GM12878 (cell line): ENCODE measurements around the gene EFHC1. TPM values are rescaled to one million over a fixed set of nuclear protein-coding genes. Genes with fewer than 3 reads are reported as not detected.

Experiments used
- ATAC-seq: fragments of 200-7000 bp; cut with Tn5 transposase; 3 replicates; pipeline ENCODE4 v1.9.1; 2020; ENCODE audit warnings: mild to moderate bottlenecking, moderate library complexity
- BruUV-seq: library from RNA; stranded (reverse); fragments of 400-500 nt; replicated peaks from 2 replicates; lab custom pipeline; 2021; lab: Mats Ljungman, UMichigan
- CTCF ChIA-PET: fragments of 300-600 bp; sonication (Branson Sonifier 250); formaldehyde crosslinking; extraction: SDS; loops from one replicate; lab custom pipeline; 2021; ENCODE audit warnings: inconsistent platforms; lab: Yijun Ruan, JAX
- POLR2A ChIA-PET: fragments of 350-600 bp; formaldehyde crosslinking; extraction: SDS; loops from one replicate; lab custom pipeline; 2021; ENCODE audit warnings: inconsistent platforms; lab: Charles Lee
- RAD21 ChIA-PET: fragments of 300-600 bp; sonication (Branson Sonifier 250); formaldehyde crosslinking; loops from one replicate; lab custom pipeline; 2023; ENCODE audit warnings: antibody characterized with exemption; ENCODE audit not compliant: unreplicated experiment; lab: Charles Lee
- SMC1A ChIA-PET: fragments of 300-600 bp; sonication (Branson Sonifier 250); formaldehyde crosslinking; loops from one replicate; lab custom pipeline; 2023; ENCODE audit not compliant: unreplicated experiment, uncharacterized antibody; lab: Charles Lee
- DNase-seq: peaks from one replicate; pipeline ENCODE4 v3.0.0-alpha.2; 2011; ENCODE audit warnings: low read depth, low spot score
- FAIRE-seq: peaks from 3 replicates; lab custom pipeline; 2011; peaks lifted over from hg19 to GRCh38; lab: Jason Lieb, UNC
- H2AFZ ChIP-seq: 2 replicates; pipeline ENCODE4 v1.6.0; 2011; ENCODE audit warnings: low read depth, low read length, control low read depth; ENCODE audit not compliant: control insufficient read depth
- H3K27ac ChIP-seq: 2 replicates; pipeline ENCODE4 v1.5.1; 2011; ENCODE audit warnings: control low read depth; ENCODE audit not compliant: control insufficient read depth, insufficient read depth
- H3K27me3 ChIP-seq, 2 experiments: replicated peaks in 1 of 2; 2 replicates each; pipeline versions ENCODE4 v1.6.0 to v1.6.1; 2011; ENCODE audit warnings: low read length in 1 of 2; ENCODE audit not compliant: control insufficient read depth in 2 of 2, insufficient read depth in 2 of 2
- H3K36me3 ChIP-seq, 2 experiments: 2 replicates each; pipeline ENCODE4 v1.5.1; 2011; ENCODE audit warnings: low read length in 1 of 2; ENCODE audit not compliant: control insufficient read depth in 2 of 2, insufficient read depth in 2 of 2
- H3K4me1 ChIP-seq: 2 replicates; pipeline ENCODE4 v1.6.1; 2011; ENCODE audit warnings: mild to moderate bottlenecking, low read length, moderate library complexity, mixed read lengths; ENCODE audit not compliant: control insufficient read depth, insufficient read depth
- H3K4me2 ChIP-seq: 2 replicates; pipeline ENCODE4 v1.6.0; 2011; ENCODE audit warnings: control low read depth; ENCODE audit not compliant: control insufficient read depth, insufficient read depth
- H3K4me3 ChIP-seq: fragments of 200-600 bp; sonication (generic); 2 replicates; pipeline ENCODE4 v1.5.1; 2016
- H3K79me2 ChIP-seq: 2 replicates; pipeline ENCODE4 v1.6.0; 2011; ENCODE audit warnings: low read length; ENCODE audit not compliant: control insufficient read depth, insufficient read depth
- H3K9ac ChIP-seq: 2 replicates; pipeline ENCODE4 v1.8.0; 2011; ENCODE audit warnings: low read length, control low read depth, mixed read lengths; ENCODE audit not compliant: control insufficient read depth, insufficient read depth
- H3K9me3 ChIP-seq: replicated peaks from 3 replicates; pipeline ENCODE4 v1.5.1; 2011; ENCODE audit warnings: mild to moderate bottlenecking, low read length; ENCODE audit not compliant: control insufficient read depth, insufficient read depth
- H4K20me1 ChIP-seq: 2 replicates; pipeline ENCODE4 v1.6.0; 2011; ENCODE audit not compliant: control insufficient read depth, insufficient read depth
- BCL3 ChIP-seq: IDR thresholded peaks from 2 replicates; pipeline ENCODE4 v1.6.1; 2011; ENCODE audit warnings: borderline replicate concordance, low read depth, mild to moderate bottlenecking, moderate library complexity, low read length; ENCODE audit not compliant: insufficient read depth, poor library complexity, severe bottlenecking
- CBFB ChIP-seq: IDR thresholded peaks from 2 replicates; pipeline ENCODE4 v1.6.1; 2016; ENCODE audit warnings: antibody characterized with exemption, low read depth
- CBX5 ChIP-seq: sonication (generic); IDR thresholded peaks from 2 replicates; pipeline ENCODE4 v1.6.1; 2016; ENCODE audit warnings: low read depth, moderate library complexity, mild to moderate bottlenecking, inconsistent platforms
- CTCF ChIP-seq, 3 experiments: IDR thresholded peaks in 2 of 3; conservative IDR thresholded peaks in 1 of 3; 2 replicates each; pipeline ENCODE4 v1.5.1; 2011; ENCODE audit warnings: low read depth in 3 of 3, low read length in 3 of 3, mild to moderate bottlenecking in 3 of 3, control low read depth in 2 of 3, moderate library complexity in 2 of 3, inconsistent platforms in 1 of 3, mixed read lengths in 1 of 3; ENCODE audit not compliant: control insufficient read depth in 2 of 3, insufficient read depth in 1 of 3; ENCODE audit errors: extremely low read depth in 1 of 3
- DPF2 ChIP-seq: fragments of 450-650 bp; IDR thresholded peaks from 2 replicates; pipeline ENCODE4 v1.6.1; 2017; ENCODE audit warnings: mild to moderate bottlenecking
- ESRRA ChIP-seq: IDR thresholded peaks from 2 replicates; pipeline ENCODE4 v1.6.1; 2012; ENCODE audit warnings: mild to moderate bottlenecking, low read length, improper control_type of control experiment
- HCFC1 ChIP-seq: fragments of 150-350 bp; IDR thresholded peaks from 2 replicates; pipeline ENCODE4 v1.6.1; 2014; ENCODE audit warnings: low read length
- MEF2A ChIP-seq: IDR thresholded peaks from 2 replicates; pipeline ENCODE4 v1.6.1; 2011; ENCODE audit warnings: low read depth, mild to moderate bottlenecking, low read length, moderate library complexity; ENCODE audit not compliant: insufficient read depth
- PKNOX1 ChIP-seq: fragments of 450-650 bp; IDR thresholded peaks from 2 replicates; pipeline ENCODE4 v1.6.1; 2016; ENCODE audit warnings: mild to moderate bottlenecking
- RAD21 ChIP-seq: IDR thresholded peaks from 2 replicates; pipeline ENCODE4 v1.6.1; 2011; ENCODE audit warnings: mild to moderate bottlenecking, low read depth, low read length, moderate library complexity; ENCODE audit not compliant: insufficient read depth
- RUNX3 ChIP-seq: IDR thresholded peaks from 2 replicates; pipeline ENCODE4 v1.6.1; 2012; ENCODE audit warnings: low read length, inconsistent platforms
- SPI1 ChIP-seq: IDR thresholded peaks from 2 replicates; pipeline ENCODE4 v1.6.1; 2011; ENCODE audit warnings: low read depth, mild to moderate bottlenecking, low read length, moderate library complexity, borderline replicate concordance; ENCODE audit not compliant: insufficient read depth
- SRF ChIP-seq, 2 experiments: IDR thresholded peaks; 2 replicates each; pipeline ENCODE4 v1.6.1; 2011; ENCODE audit warnings: low read depth in 2 of 2, low read length in 2 of 2, mild to moderate bottlenecking in 1 of 2, moderate library complexity in 1 of 2
- STAT1 ChIP-seq: fragments of 450-650 bp; conservative IDR thresholded peaks from 2 replicates; pipeline ENCODE4 v1.6.1; 2014; ENCODE audit warnings: antibody characterized with exemption, mild to moderate bottlenecking
- SUZ12 ChIP-seq: fragments of 200-600 bp; sonication (generic); IDR thresholded peaks from one replicate; pipeline ENCODE4 v1.6.1; 2018; ENCODE audit warnings: antibody characterized with exemption, mild to moderate bottlenecking; ENCODE audit not compliant: unreplicated experiment
- USF1 ChIP-seq: IDR thresholded peaks from 2 replicates; pipeline ENCODE4 v1.6.1; 2011; ENCODE audit warnings: borderline replicate concordance, low read depth, mild to moderate bottlenecking, moderate library complexity, mixed read lengths, low read length; ENCODE audit not compliant: insufficient read depth; ENCODE audit errors: extremely low read length
- YBX1 ChIP-seq: fragments of 450-650 bp; IDR thresholded peaks from 2 replicates; pipeline ENCODE4 v1.6.1; 2016; ENCODE audit warnings: antibody characterized with exemption
- WGBS: methylation state at CpG from one replicate; pipeline ENCODE4 v1.1.6; 2016; ENCODE audit warnings: low lambda C conversion rate; ENCODE audit not compliant: insufficient replicate concordance, insufficient coverage; ENCODE audit errors: missing lambda C conversion rate; 5-methylcytosine and 5-hydroxymethylcytosine counted together
- in situ Hi-C: fragments of 300-500 bp; cut with MboI; formaldehyde crosslinking; loops from 9 replicates; pipeline ENCODE4 v1.14.3; 2018; ENCODE audit warnings: mixed read lengths
- intact Hi-C: fragments of 100-400 bp; cut with micrococcal nuclease; formaldehyde crosslinking; loops from one replicate; pipeline ENCODE4 v1.14.2; 2022; ENCODE audit not compliant: unreplicated experiment
- polyA plus RNA-seq, 11 experiments: library from polyadenylated mRNA; depleted of rRNA in 4 of 11; unstranded in 6 of 11; stranded (reverse) in 5 of 11; fragments of >200 nt; fragmentation: Nextera tagmentation in 4 of 11; fragmentation: Illumina TruSeq in 1 of 11; extraction: Ambion mirVana in 4 of 11; extraction: Trizol in 1 of 11; gene quantifications; 1 replicate in 1 of 11; 2 replicates in 10 of 11; pipeline versions ENCODE4 v1.2.1 to v1.2.3, GENCODE V29; 2011 to 2016; ENCODE audit warnings: inconsistent platforms in 2 of 11, missing spikeins in 2 of 11, low read depth in 1 of 11
- total RNA-seq, 4 experiments: library from RNA; depleted of rRNA in 3 of 4; stranded (reverse); fragments of >200 nt in 3 of 4; fragmentation: Illumina TruSeq in 1 of 4; extraction: Trizol in 1 of 4; gene quantifications; 2 replicates each; pipeline versions ENCODE4 v1.2.1 to v1.2.3, GENCODE V29; 2013 to 2021

The EFHC1 gene
- total and polyA plus RNA-seq, 10 of the 15 experiments (the other 5 are each of a cell fraction or from before 2014, with no cell fraction given), result 5.5 to 14.5 (median 8.8) TPM

- peaks cover 7% of the 10 kb centered on the region for H3K79me2 ChIP-seq
- DNase-seq (peak; percentile 92), ATAC-seq (peak; percentile 75), FAIRE-seq (peak; percentile 88)
- peak overlapping the region; percentile 50 for H3K9ac ChIP-seq
- H4K20me1 ChIP-seq, result no peaks in the 10 kb centered on the region
- H3K4me3 ChIP-seq, result 0 out of 2 replicates have a peak overlapping the region, but pooled peaks have one; percentile 9
- CTCF ChIA-PET, result interaction anchor here (0.6 to 1.7 kb wide), 6 partner anchors 10 to 115 kb away, joined by 3 to 8 read pairs (median 4); no protein-coding TSS in a partner anchor
- intact Hi-C loops, result loop anchor here (1.0 to 2.0 kb wide), 2 partner anchors 39 to 40 kb away; partner anchors contain the start of gene TRAM2
- H3K9me3 ChIP-seq, result no peaks in the 10 kb centered on the region
- BruUV-seq, result no TSS peak
- 6% methylated on average over 8 of the region's 8 CpGs for WGBS
- RAD21 ChIA-PET, result interaction anchor here (0.5 to 3.6 kb wide), 9 partner anchors 39 to 275 kb away, joined by 3 to 22 read pairs (median 6); partner anchors contain the start of gene TRAM2
- in situ Hi-C loops, result no loop called here
- H3K27ac ChIP-seq, result peak overlapping the region; percentile 85
- peaks cover 42% of the 10 kb centered on the region for H3K4me1 ChIP-seq
- SMC1A ChIA-PET, result interaction anchor here (1.1 to 5.5 kb wide), 12 partner anchors 9 to 122 kb away, joined by 3 to 51 read pairs (median 9); partner anchors contain the start of genes EFHC1 and TRAM2
- H3K27me3 ChIP-seq, result no peaks in the 10 kb centered on the region
- 0 out of 4 replicates have a peak, but pooled peaks cover 0 to 5% of the 10 kb centered on the region in 2 experiments for H3K36me3 ChIP-seq
- POLR2A ChIA-PET, result interaction anchor here (0.9 to 2.4 kb wide), 3 partner anchors 38 to 221 kb away, joined by 3 to 14 read pairs (median 3); no protein-coding TSS in a partner anchor
- peak overlapping the region; percentile 95 for H3K4me2 ChIP-seq
- no peak overlapping the region; the same call in 1 of the 2 replicates for H2AFZ ChIP-seq
- TF ChIP-seq HCFC1 (no peak), SUZ12 (no peak), SRF (IDR thresholded peaks at IDR 0.05; ENCODE audit: low read depth in 2 of 2, low read length in 2 of 2) (no peak), ESRRA (no peak), BCL3 (no peak), CTCF (IDR thresholded peaks at IDR 0.05 in 2 of 3, conservative IDR thresholded peaks at IDR 0.05 in 1 of 3; ENCODE audit: control insufficient read depth in 2 of 3, extremely low read depth in 1 of 3, insufficient read depth in 1 of 3, low read depth in 3 of 3, low read length in 3 of 3) (no peak), CBX5 (0 out of 2 replicates have a peak, but pooled peaks have one; percentile 59), USF1 (no peak), PKNOX1 (no peak), DPF2 (no peak), SPI1 (peak; percentile 50; the same call in 1 of the 2 replicates), STAT1 (no peak), YBX1 (no peak), RUNX3 (peak; percentile 92), CBFB (no peak), MEF2A (0 out of 2 replicates have a peak, but pooled peaks have one; percentile 10), RAD21 (peak; percentile 15; the same call in 1 of the 2 replicates)
Measured at GRCh38 chr6:52537001-52537753, 117.0 kb downstream of the EFHC1 start.
